ENCODE results near the gene MYO9B. TPM values are rescaled to one million over a fixed set of nuclear protein-coding genes. Genes with fewer than 3 reads are reported as not detected.
"Not testable (repeated sequence)": the region's sequence is repeated elsewhere in the genome, so short reads cannot be mapped to it uniquely, and the experiment has no call there.

Gene MYO9B
- polyA plus RNA-seq, 10 donors, result 30.2 to 48.5 (median 34.2) TPM

DNA sequence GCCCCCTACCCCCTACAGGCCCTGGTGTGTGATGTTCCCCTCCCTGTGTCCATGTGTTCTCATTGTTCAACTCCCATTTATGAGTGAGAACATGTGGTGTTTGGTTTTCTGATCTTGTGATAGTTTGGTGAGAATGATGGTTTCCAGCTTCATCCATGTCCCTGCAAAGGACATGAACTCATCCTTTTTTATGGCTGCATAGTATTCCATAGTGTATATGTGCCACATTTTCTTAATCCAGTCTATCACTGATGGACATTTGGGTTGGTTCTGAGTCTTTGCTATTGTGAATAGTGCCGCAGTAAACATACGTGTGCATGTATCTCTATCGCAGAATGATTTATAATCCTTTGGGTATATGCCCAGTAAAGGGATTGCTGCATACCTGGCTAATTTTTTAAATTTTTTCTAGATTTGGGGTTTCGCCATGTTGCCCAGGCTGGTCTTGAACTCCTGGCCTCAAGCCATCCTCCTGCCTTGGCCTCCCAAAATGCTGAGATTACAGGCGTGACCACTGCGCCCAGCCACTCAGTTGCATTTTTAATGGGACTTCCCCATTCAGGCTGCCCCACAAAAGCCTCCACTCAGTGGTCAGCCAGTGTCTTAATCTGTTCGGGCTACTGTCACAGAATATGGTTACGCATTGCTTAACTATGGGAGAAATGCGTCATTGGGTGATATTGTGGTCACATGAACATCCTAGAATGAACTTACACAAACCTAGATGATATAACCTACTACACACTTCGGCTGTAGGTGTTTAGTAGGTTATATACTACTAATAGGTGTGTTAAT is 62.7 kb downstream of the MYO9B start:
- not testable (repeated sequence) for DNase-seq

GRCh38 chr19:17138937-17139598 is 63.5 kb downstream of the MYO9B start:
- DNase-seq, result no peak

GRCh38 chr19:17144771-17145170 is 69.2 kb downstream of the MYO9B start:
- DNase-seq, result not testable (repeated sequence)

GRCh38 chr19:17145546-17146497 is 70.2 kb downstream of the MYO9B start:
- no peak for DNase-seq

GRCh38 chr19:17148130-17148529 is 72.6 kb downstream of the MYO9B start:
- DNase-seq, result no peak

- no peak for DNase-seq
Observed at GRCh38 chr19:17149393-17150135, 74.0 kb downstream of the MYO9B start.

GRCh38 chr19:17153996-17154395 is 78.4 kb downstream of the MYO9B start:
- DNase-seq, result no peak

DNA sequence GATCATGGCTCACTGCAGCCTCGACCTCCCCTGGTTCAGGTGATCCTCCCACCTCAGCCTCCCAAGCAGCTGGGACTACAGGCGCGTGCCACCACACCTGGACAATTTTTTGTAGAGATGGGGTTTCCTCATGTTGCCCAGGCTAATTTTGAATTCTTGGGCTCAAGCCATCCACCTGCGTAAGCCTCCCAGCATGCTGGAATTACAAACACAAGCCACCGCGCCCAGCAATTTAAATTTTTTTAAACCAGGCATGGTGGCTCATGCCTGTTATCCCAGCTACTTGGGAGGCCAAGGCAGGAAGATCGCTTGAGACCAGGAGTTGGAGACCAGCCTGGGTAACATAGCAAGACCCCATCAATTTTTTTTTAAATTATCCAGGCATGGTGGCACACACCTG is 79.7 kb downstream of the MYO9B start:
- no peak for DNase-seq

- no peak for DNase-seq
Observed at GRCh38 chr19:17156296-17156946, 80.8 kb downstream of the MYO9B start.

DNA sequence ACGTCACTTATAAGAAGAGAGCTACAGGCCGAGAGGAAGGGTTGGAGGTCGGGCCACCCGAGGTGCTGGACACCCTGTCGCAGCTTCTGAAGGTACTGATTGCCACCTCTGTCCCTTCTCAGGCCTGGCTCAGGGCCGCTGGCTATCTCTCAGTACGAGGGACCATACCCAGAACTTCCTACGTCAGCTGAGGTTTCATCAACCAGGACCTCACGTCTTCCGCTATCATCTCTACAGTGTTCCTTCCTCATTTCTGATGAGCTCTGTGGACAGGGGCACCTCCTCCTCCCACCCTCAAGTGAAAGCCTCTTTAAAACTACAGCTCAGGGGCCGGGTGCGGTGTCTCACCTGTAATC is 81.3 kb downstream of the MYO9B start:
- DNase-seq, result peak in 1 of 3 donors; percentile 28

DNA sequence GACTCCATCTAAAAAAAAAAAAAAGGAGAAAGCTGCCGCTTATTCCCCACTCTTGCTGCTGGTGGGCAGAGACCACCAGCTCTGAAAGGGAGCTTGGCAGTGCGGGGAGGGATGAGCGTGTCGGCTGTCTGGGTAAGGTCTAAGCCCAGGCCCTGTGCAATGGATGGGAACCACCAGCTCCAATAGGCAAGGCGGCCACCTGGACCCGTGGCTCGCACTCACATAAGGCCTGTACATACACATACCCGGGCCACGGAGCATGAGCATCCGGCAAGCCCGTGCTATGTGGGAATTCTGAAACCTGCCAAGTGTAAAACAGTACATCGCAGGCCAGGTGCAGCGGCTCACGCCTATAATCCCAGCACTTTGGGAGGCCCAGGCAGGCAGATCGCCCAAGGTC is 83.0 kb downstream of the MYO9B start:
- no peak for DNase-seq

- DNase-seq, result no peak
Observed at GRCh38 chr19:17159466-17160393, 84.2 kb downstream of the MYO9B start.

- no peak for DNase-seq
Observed at GRCh38 chr19:17160908-17161307, 85.3 kb downstream of the MYO9B start.

- DNase-seq, result not testable (repeated sequence)
Observed at GRCh38 chr19:17162131-17162530, 86.6 kb downstream of the MYO9B start.

- no peak for DNase-seq
Observed at GRCh38 chr19:17162580-17162979, 87.0 kb downstream of the MYO9B start.

GRCh38 chr19:17163652-17164051 is 88.1 kb downstream of the MYO9B start:
- no peak for DNase-seq

- no peak for DNase-seq
Observed at GRCh38 chr19:17164639-17165038, 89.1 kb downstream of the MYO9B start.

GRCh38 chr19:17165715-17166114 is 90.1 kb downstream of the MYO9B start:
- no peak for DNase-seq

GRCh38 chr19:17170538-17171297 is 95.1 kb downstream of the MYO9B start:
- DNase-seq, result no peak

All from muscle of back (tissue), 11 donors.